ENCODE measurements around the gene MTR. TPM values are rescaled to one million over a fixed set of nuclear protein-coding genes. Genes with fewer than 3 reads are reported as not detected.
"Not testable (repeated sequence)": the region's sequence is repeated elsewhere in the genome, so short reads cannot be mapped to it uniquely, and the experiment has no call there.

Gene MTR
- total and polyA plus RNA-seq, 7 donors, result 6.8 to 66.2 (median 51.3) TPM

- ATAC-seq (no peak), DNase-seq (no peak)
- 80 to 89% (median 87%) methylated on average over 4 of the region's 4 CpGs for WGBS, 3 donors
- Histone ChIP-seq H3K36me3 (ENCODE audit: insufficient read depth in 1 of 2, low read depth in 1 of 2) (peaks cover 11 to 96% of the 10 kb centered on the region in 2 donors), H3K27ac (no peak overlapping the region), H3K4me1 (no peaks in the 10 kb centered on the region), H3K27me3 (ENCODE audit: insufficient read depth in 3 of 3, low read length in 2 of 3) (no peaks in the 10 kb centered on the region), H3K4me3 (no peak overlapping the region), H3K9me3 (no peaks in the 10 kb centered on the region)
- intact Hi-C loops (cut with DNase I), result loop anchor here in 1 of 2 donors (10.0 kb wide), 1 partner anchor 289 kb away; no protein-coding TSS in a partner anchor
- no peak for TF ChIP-seq CTCF (IDR thresholded peaks at IDR 0.05)
These were observed 59.0 kb downstream of the MTR start for GRCh38 chr1:236853921-236854604.

GRCh38 chr1:236854605-236854983, 59.5 kb downstream of the MTR start:
- WGBS, 3 donors, result 67 to 76% (median 74%) methylated on average over 3 of the region's 3 CpGs
- no peak for TF ChIP-seq CTCF (IDR thresholded peaks at IDR 0.05)
- intact Hi-C loops (cut with DNase I), result loop anchor here in 1 of 2 donors (10.0 kb wide), 1 partner anchor 290 kb away; no protein-coding TSS in a partner anchor
- Histone ChIP-seq H3K27ac (no peak overlapping the region), H3K27me3 (ENCODE audit: insufficient read depth in 3 of 3, low read length in 2 of 3) (no peaks in the 10 kb centered on the region), H3K4me3 (no peak overlapping the region), H3K4me1 (no peaks in the 10 kb centered on the region), H3K9me3 (no peaks in the 10 kb centered on the region), H3K36me3 (ENCODE audit: insufficient read depth in 1 of 2, low read depth in 1 of 2) (peaks cover 11 to 96% of the 10 kb centered on the region in 2 donors)
- ATAC-seq (no peak), DNase-seq (no peak)

- H3K4me1 ChIP-seq; H3K27ac ChIP-seq; H3K27me3 ChIP-seq (ENCODE audit: insufficient read depth in 3 of 3, low read length in 2 of 3); DNase-seq; H3K4me3 ChIP-seq; H3K9me3 ChIP-seq; ATAC-seq: not testable (repeated sequence)
- 83 to 98% (median 97%) methylated on average over 4 of the region's 4 CpGs for WGBS, 3 donors
- intact Hi-C loops (cut with DNase I), result loop anchor here in 1 of 2 donors (10.0 kb wide), 1 partner anchor 292 kb away; no protein-coding TSS in a partner anchor
- H3K36me3 ChIP-seq (ENCODE audit: insufficient read depth in 1 of 2, low read depth in 1 of 2), result peaks cover 14 to 98% of the 10 kb centered on the region in 2 donors
These were observed 61.6 kb downstream of the MTR start for GRCh38 chr1:236856649-236857048.

GRCh38 chr1:236858165-236858564, 63.1 kb downstream of the MTR start:
- no peak for ATAC-seq
- no peak for TF ChIP-seq CTCF (IDR thresholded peaks at IDR 0.05)
- Histone ChIP-seq H3K27me3 (ENCODE audit: insufficient read depth in 3 of 3, low read length in 2 of 3) (no peaks in the 10 kb centered on the region), H3K4me3 (no peak overlapping the region), H3K36me3 (ENCODE audit: insufficient read depth in 1 of 2, low read depth in 1 of 2) (peaks cover 14 to 99% of the 10 kb centered on the region in 2 donors), H3K9me3 (no peaks in the 10 kb centered on the region), H3K4me1 (peaks cover 7% of the 10 kb centered on the region), H3K27ac (no peak overlapping the region)
- DNase-seq, result no peak
- 91 to 95% (median 94%) methylated on average over 7 of the region's 7 CpGs for WGBS, 3 donors
- intact Hi-C loops (cut with DNase I), result loop anchor here in 1 of 2 donors (10.0 kb wide), 1 partner anchor 293 kb away; no protein-coding TSS in a partner anchor

- Histone ChIP-seq H3K4me1 (peaks cover 7% of the 10 kb centered on the region), H3K9me3 (no peaks in the 10 kb centered on the region), H3K27me3 (ENCODE audit: insufficient read depth in 3 of 3, low read length in 2 of 3) (no peaks in the 10 kb centered on the region), H3K36me3 (ENCODE audit: insufficient read depth in 1 of 2, low read depth in 1 of 2) (peaks cover 14 to 99% of the 10 kb centered on the region in 2 donors), H3K4me3 (no peak overlapping the region), H3K27ac (no peak overlapping the region)
- WGBS, 3 donors, result 92 to 95% (median 95%) methylated on average over 4 of the region's 4 CpGs
- TF ChIP-seq CTCF (IDR thresholded peaks at IDR 0.05), result no peak
- ATAC-seq (no peak), DNase-seq (no peak)
- intact Hi-C loops (cut with DNase I), result loop anchor here in 1 of 2 donors (10.0 kb wide), 2 partner anchors 105 to 755 kb away; no protein-coding TSS in a partner anchor
These were observed 65.0 kb downstream of the MTR start for GRCh38 chr1:236860101-236860500.
